H9 (cell line): Measurements from ENCODE around the gene RAB6A. TPM values are rescaled to one million over a fixed set of nuclear protein-coding genes. Genes with fewer than 3 reads are reported as not detected.

Experiments
- DNase-seq: peaks from one replicate; pipeline ENCODE4 v3.0.0-alpha.2; 2017
- H2AFZ ChIP-seq: one replicate; pipeline ENCODE4 v1.6.1; 2013; ENCODE audit warnings: mild to moderate bottlenecking, low read length, control low read depth, moderate library complexity
- H2AK5ac ChIP-seq: 2 replicates; pipeline ENCODE4 v1.6.1; 2013; ENCODE audit warnings: low read length, control low read depth, mixed read lengths; ENCODE audit not compliant: insufficient read length
- H2BK120ac ChIP-seq: one replicate; pipeline ENCODE4 v1.6.1; 2013; ENCODE audit warnings: low read depth, mild to moderate bottlenecking, low read length, control low read depth, inconsistent platforms; ENCODE audit not compliant: poor library complexity, severe bottlenecking
- H2BK12ac ChIP-seq: 2 replicates; pipeline ENCODE4 v1.6.1; 2013; ENCODE audit warnings: low read length, control low read depth, mixed read lengths, low read depth; ENCODE audit not compliant: insufficient read length
- H2BK15ac ChIP-seq: 2 replicates; pipeline ENCODE4 v1.6.1; 2013; ENCODE audit warnings: low read depth, low read length, control low read depth
- H2BK20ac ChIP-seq: one replicate; pipeline ENCODE4 v1.6.1; 2013; ENCODE audit warnings: low read depth, mild to moderate bottlenecking, low read length, control low read depth, inconsistent platforms; ENCODE audit not compliant: poor library complexity, severe bottlenecking
- H2BK5ac ChIP-seq: 2 replicates; pipeline ENCODE4 v1.6.1; 2013; ENCODE audit warnings: low read length, control low read depth, mixed read lengths; ENCODE audit not compliant: insufficient read length
- H3K14ac ChIP-seq: 2 replicates; pipeline ENCODE4 v1.6.1; 2013; ENCODE audit warnings: low read length, control low read depth; ENCODE audit not compliant: insufficient read depth
- H3K18ac ChIP-seq: 2 replicates; pipeline ENCODE4 v1.6.1; 2013; ENCODE audit warnings: low read depth, mild to moderate bottlenecking, mixed read lengths, low read length, control low read depth; ENCODE audit not compliant: insufficient read length
- H3K23ac ChIP-seq: 2 replicates; pipeline ENCODE4 v1.6.1; 2013; ENCODE audit warnings: low read length, control low read depth, mixed read lengths, low read depth; ENCODE audit not compliant: insufficient read length
- H3K23me2 ChIP-seq: 2 replicates; pipeline ENCODE4 v1.6.1; 2013; ENCODE audit warnings: low read depth, mild to moderate bottlenecking, mixed read lengths, low read length, control low read depth; ENCODE audit not compliant: insufficient read length, poor library complexity, severe bottlenecking
- H3K27ac ChIP-seq: 2 replicates; pipeline ENCODE4 v1.5.1; 2013; ENCODE audit warnings: low read length, control low read depth, mixed read lengths, low read depth; ENCODE audit not compliant: insufficient read length
- H3K27me3 ChIP-seq: 2 replicates; pipeline ENCODE4 v1.6.1; 2013; ENCODE audit warnings: low read length, control low read depth, inconsistent platforms; ENCODE audit not compliant: insufficient read depth
- H3K4ac ChIP-seq: 2 replicates; pipeline ENCODE4 v1.6.1; 2013; ENCODE audit warnings: low read depth, mild to moderate bottlenecking, control low read depth, inconsistent platforms, low read length, moderate library complexity
- H3K4me1 ChIP-seq: 2 replicates; pipeline ENCODE4 v1.6.1; 2013; ENCODE audit warnings: low read length, control low read depth, inconsistent platforms; ENCODE audit not compliant: insufficient read depth
- H3K4me2 ChIP-seq: 2 replicates; pipeline ENCODE4 v1.6.1; 2013; ENCODE audit warnings: low read length, control low read depth, mixed read lengths; ENCODE audit not compliant: insufficient read length, insufficient read depth
- H3K56ac ChIP-seq: 2 replicates; pipeline ENCODE4 v1.6.1; 2013; ENCODE audit warnings: low read depth, mild to moderate bottlenecking, mixed read lengths, low read length, control low read depth; ENCODE audit not compliant: insufficient read length
- H3K79me1 ChIP-seq: 2 replicates; pipeline ENCODE4 v1.6.1; 2013; ENCODE audit warnings: low read depth, mild to moderate bottlenecking, moderate library complexity, low read length, control low read depth, inconsistent platforms; ENCODE audit not compliant: insufficient read depth, poor library complexity, severe bottlenecking
- H3K79me2 ChIP-seq: 2 replicates; pipeline ENCODE4 v1.6.1; 2013; ENCODE audit warnings: low read length, control low read depth, inconsistent platforms; ENCODE audit not compliant: insufficient read depth
- H3K9ac ChIP-seq: 2 replicates; pipeline ENCODE4 v1.6.1; 2013; ENCODE audit warnings: low read length, control low read depth, mixed read lengths; ENCODE audit not compliant: insufficient read length; ENCODE audit errors: extremely low read depth
- H3K9me3 ChIP-seq: one replicate; pipeline ENCODE4 v1.6.1; 2013; ENCODE audit warnings: low read depth, low read length, inconsistent platforms; ENCODE audit not compliant: control insufficient read depth
- H3T11ph ChIP-seq: one replicate; pipeline ENCODE4 v1.6.1; 2013; ENCODE audit warnings: mild to moderate bottlenecking, low read length, control low read depth, inconsistent platforms
- H4K20me1 ChIP-seq: one replicate; pipeline ENCODE4 v1.6.1; 2013; ENCODE audit not compliant: control insufficient read depth, insufficient read length, insufficient read depth
- H4K5ac ChIP-seq: 2 replicates; pipeline ENCODE4 v1.6.1; 2013; ENCODE audit warnings: low read depth, mild to moderate bottlenecking, mixed read lengths, low read length, control low read depth; ENCODE audit not compliant: insufficient read length
- H4K8ac ChIP-seq: replicated peaks from 2 replicates; pipeline ENCODE4 v1.6.1; 2013; ENCODE audit warnings: low read length, control low read depth, mixed read lengths, low read depth; ENCODE audit not compliant: insufficient read length
- H4K91ac ChIP-seq: 2 replicates; pipeline ENCODE4 v1.6.1; 2013; ENCODE audit warnings: low read depth, mild to moderate bottlenecking, moderate library complexity, mixed read lengths, low read length, control low read depth; ENCODE audit not compliant: insufficient read length
- H3K27ac Mint-ChIP-seq, 3 experiments: 2 replicates in 2 of 3; 3 replicates in 1 of 3; pipeline ENCODE4 v1.8.0; 2020 to 2021; ENCODE audit warnings: mixed read lengths in 3 of 3, mild to moderate bottlenecking in 1 of 3, moderate library complexity in 1 of 3
- H3K27me3 Mint-ChIP-seq: 2 replicates; pipeline ENCODE4 v1.8.0; 2021; ENCODE audit warnings: low read depth, mild to moderate bottlenecking, moderate library complexity, mixed read lengths
- H3K36me3 Mint-ChIP-seq, 3 experiments: 2 replicates in 2 of 3; 3 replicates in 1 of 3; pipeline ENCODE4 v1.8.0; 2020 to 2021; ENCODE audit warnings: low read depth in 3 of 3, mixed read lengths in 3 of 3; ENCODE audit not compliant: insufficient read depth in 1 of 3
- H3K4me1 Mint-ChIP-seq, 2 experiments: 2 replicates each; pipeline ENCODE4 v1.8.0; 2020; ENCODE audit warnings: mixed read lengths in 2 of 2
- H3K4me3 Mint-ChIP-seq, 2 experiments: 2 replicates in 1 of 2; 3 replicates in 1 of 2; pipeline ENCODE4 v1.8.0; 2020 to 2021; ENCODE audit warnings: mild to moderate bottlenecking in 2 of 2, mixed read lengths in 2 of 2, moderate library complexity in 1 of 2
- H3K9me3 Mint-ChIP-seq, 2 experiments: 2 replicates in 1 of 2; 3 replicates in 1 of 2; pipeline ENCODE4 v1.8.0; 2020; ENCODE audit warnings: mild to moderate bottlenecking in 2 of 2, mixed read lengths in 2 of 2, moderate library complexity in 1 of 2
- CTCF ChIP-seq: fragments of 200-600 bp; sonication (generic); conservative IDR thresholded peaks from 3 replicates; pipeline ENCODE4 v1.8.0; 2021; ENCODE audit warnings: antibody characterized with exemption, mild to moderate bottlenecking
- WGBS: extraction: QIAGEN DNeasy Blood & Tissue Kit; methylation state at CpG from one replicate; pipeline ENCODE4 v1.1.7; 2013; ENCODE audit warnings: missing lambda C conversion rate, low lambda C conversion rate, mixed read lengths; ENCODE audit not compliant: insufficient read length; ENCODE audit errors: extremely low coverage; 5-methylcytosine and 5-hydroxymethylcytosine counted together
- total RNA-seq: library from RNA; stranded (reverse); gene quantifications from 2 replicates; pipeline ENCODE4 v1.2.1, GENCODE V29; 2021

The RAB6A gene
- total RNA-seq, 1 experiment from 2014 or later, result 72.8 TPM

GRCh38 chr11:73716153-73717056 lies 44.5 kb downstream of the RAB6A start:
- H3K4me2 ChIP-seq, result no peak overlapping the region

More at GRCh38 chr11:73716153-73717056, 44.5 kb downstream of the RAB6A start:
- Histone ChIP-seq H3K9ac (no peak overlapping the region), H3K23me2 (no peaks in the 10 kb centered on the region), H3K23ac (no peak overlapping the region), H3K27ac (no peak overlapping the region), H2BK12ac (no peak overlapping the region), H2BK20ac (no peak overlapping the region), H4K8ac (no peak overlapping the region), H3K4me1 (no peaks in the 10 kb centered on the region), H4K91ac (no peak overlapping the region), H3K9me3 (no peaks in the 10 kb centered on the region), H3K27me3 (no peaks in the 10 kb centered on the region), H3K4ac (no peak overlapping the region), H3K56ac (no peak overlapping the region), H3T11ph (no peak overlapping the region), H2BK120ac (no peak overlapping the region), H4K5ac (no peak overlapping the region), H3K79me2 (no peaks in the 10 kb centered on the region), H3K79me1 (peaks cover 3% of the 10 kb centered on the region), H2AFZ (no peak overlapping the region), H2BK15ac (no peak overlapping the region), H4K20me1 (no peaks in the 10 kb centered on the region), H2BK5ac (no peak overlapping the region), H3K14ac (no peak overlapping the region), H3K18ac (no peak overlapping the region), H2AK5ac (no peak overlapping the region)
- H3K36me3 Mint-ChIP-seq, result peaks cover 4 to 40% (median 22%) of the 10 kb centered on the region in 3 experiments; a peak in 6 of 7 replicates
- TF ChIP-seq CTCF, result no peak
- no peaks in the 10 kb centered on the region for H3K4me1 Mint-ChIP-seq
- DNase-seq, result no peak
- no peak overlapping the region; a peak in 1 of 7 replicates for H3K27ac Mint-ChIP-seq
- no peaks in the 10 kb centered on the region for H3K9me3 Mint-ChIP-seq
- H3K4me3 Mint-ChIP-seq, result no peak overlapping the region
- no CpG with 5 or more reads among the region's 1 CpG for WGBS
- H3K27me3 Mint-ChIP-seq, result no peaks in the 10 kb centered on the region
